Fibroblast of lung (primary cell): ENCODE data around the gene UACA. TPM values are rescaled to one million over a fixed set of nuclear protein-coding genes. Genes with fewer than 3 reads are reported as not detected.
A peak's percentile ranks its signal among the peaks of the same experiment; 100 is the strongest.

Source experiments
- DNase-seq, 2 donors: peaks; one replicate each; pipeline versions ENCODE4 v3.0.0 to v3.0.0-alpha.2; 2010; ENCODE audit warnings: low read depth in 2 of 2
- H2AFZ ChIP-seq: 2 replicates; pipeline ENCODE4 v1.5.1; 2012; ENCODE audit warnings: low read length, control low read depth, inconsistent platforms
- H3K27ac ChIP-seq: 2 replicates; pipeline ENCODE4 v1.5.1; 2011; ENCODE audit warnings: low read length, control low read depth; ENCODE audit not compliant: insufficient read depth
- H3K27me3 ChIP-seq: 2 replicates; pipeline ENCODE4 v1.5.1; 2011; ENCODE audit warnings: mild to moderate bottlenecking, low read length; ENCODE audit not compliant: control insufficient read depth, insufficient read depth
- H3K36me3 ChIP-seq: 2 replicates; pipeline ENCODE4 v1.5.1; 2011; ENCODE audit warnings: low read length; ENCODE audit not compliant: control insufficient read depth, insufficient read depth
- H3K4me1 ChIP-seq: 2 replicates; pipeline ENCODE4 v1.5.1; 2011; ENCODE audit warnings: low read length; ENCODE audit not compliant: control insufficient read depth, insufficient read depth; ENCODE audit errors: extremely low read depth
- H3K4me2 ChIP-seq: 2 replicates; pipeline ENCODE4 v1.5.1; 2011; ENCODE audit warnings: low read length, control low read depth; ENCODE audit not compliant: insufficient read depth; ENCODE audit errors: extremely low read depth
- H3K4me3 ChIP-seq, 4 experiments: fragments of 200-600 bp in 1 of 4; sonication (generic) in 1 of 4; replicated peaks in 1 of 4; 2 replicates each; pipeline ENCODE4 v1.5.1; 2011 to 2016; ENCODE audit warnings: low read length in 4 of 4, low read depth in 3 of 4, mild to moderate bottlenecking in 3 of 4, control low read depth in 2 of 4, inconsistent platforms in 1 of 4, mixed read lengths in 1 of 4; ENCODE audit not compliant: insufficient read depth in 1 of 4; ENCODE audit errors: control extremely low read depth in 1 of 4
- H3K79me2 ChIP-seq: 2 replicates; pipeline ENCODE4 v1.5.1; 2012; ENCODE audit warnings: mild to moderate bottlenecking, low read length, inconsistent platforms; ENCODE audit not compliant: control insufficient read depth, insufficient read depth
- H3K9ac ChIP-seq: 2 replicates; pipeline ENCODE4 v1.5.1; 2011; ENCODE audit warnings: mild to moderate bottlenecking, low read length, control low read depth; ENCODE audit not compliant: insufficient read depth
- H3K9me3 ChIP-seq: 2 replicates; pipeline ENCODE4 v1.5.1; 2012; ENCODE audit warnings: low read depth, low read length; ENCODE audit not compliant: control insufficient read depth, insufficient read depth
- H4K20me1 ChIP-seq: 2 replicates; pipeline ENCODE4 v1.5.1; 2011; ENCODE audit warnings: low read length; ENCODE audit not compliant: control insufficient read depth, insufficient read depth; ENCODE audit errors: extremely low read depth
- CTCF ChIP-seq, 2 donors: IDR thresholded peaks in 1 of 2; conservative IDR thresholded peaks in 1 of 2; 1 replicate in 1 of 2; 2 replicates in 1 of 2; pipeline ENCODE4 v1.5.1; 2011 to 2012; ENCODE audit warnings: low read length in 2 of 2, control low read depth in 1 of 2, inconsistent platforms in 1 of 2, low read depth in 1 of 2, mild to moderate bottlenecking in 1 of 2
- EZH2 ChIP-seq: IDR thresholded peaks from 2 replicates; pipeline ENCODE4 v1.5.1; 2012; ENCODE audit warnings: low read length, control low read depth, mild to moderate bottlenecking; ENCODE audit errors: missing control alignments
- polyA plus RNA-seq, 2 donors: library from polyadenylated mRNA; depleted of rRNA in 1 of 2; stranded (reverse) in 1 of 2; unstranded in 1 of 2; fragments of >200 nt; gene quantifications; 2 replicates each; pipeline ENCODE4 v1.2.1, GENCODE V29; 2011 to 2012; ENCODE audit warnings: missing spikeins in 1 of 2
- total RNA-seq: library from RNA; depleted of rRNA; stranded (reverse); fragments of >200 nt; gene quantifications from 2 replicates; pipeline ENCODE4 v1.2.1, GENCODE V29; 2014

UACA gene
- total and polyA plus RNA-seq, 2 donors (not counting 1 experiment from before 2014, with no cell fraction given): 170 to 187 TPM

GRCh38 chr15:70714015-70714414 lies 49.3 kb downstream of the UACA start:
- H2AFZ ChIP-seq: no peak overlapping the region
- no peak overlapping the region for H3K9ac ChIP-seq
- no peak for TF ChIP-seq EZH2
- TF ChIP-seq CTCF (conservative IDR thresholded peaks at IDR 0.05 in 1 of 2, IDR thresholded peaks at IDR 0.05 in 1 of 2; ENCODE audit: low read depth in 1 of 2, low read length in 2 of 2): no peak
- H3K4me3 ChIP-seq: no peak overlapping the region
- H3K27me3 ChIP-seq: no peaks in the 10 kb centered on the region
- peaks cover 4% of the 10 kb centered on the region for H4K20me1 ChIP-seq
- H3K4me2 ChIP-seq: peak overlapping the region; percentile 29
- H3K4me1 ChIP-seq: peaks cover 20% of the 10 kb centered on the region
- H3K27ac ChIP-seq: peak overlapping the region; percentile 18
- H3K36me3 ChIP-seq: peaks cover 2% of the 10 kb centered on the region
- peaks cover 91% of the 10 kb centered on the region for H3K79me2 ChIP-seq
- no peaks in the 10 kb centered on the region for H3K9me3 ChIP-seq
- peak; percentile 37 to 88 for DNase-seq

- Histone ChIP-seq H2AFZ (no peak overlapping the region), H3K4me2 (no peak overlapping the region), H3K4me3 (no peak overlapping the region), H3K9me3 (no peaks in the 10 kb centered on the region), H3K4me1 (peaks cover 16% of the 10 kb centered on the region), H3K27me3 (no peaks in the 10 kb centered on the region), H3K9ac (no peak overlapping the region), H3K27ac (no peak overlapping the region), H4K20me1 (peaks cover 4% of the 10 kb centered on the region), H3K79me2 (peaks cover 92% of the 10 kb centered on the region), H3K36me3 (no peaks in the 10 kb centered on the region)
- DNase-seq: no peak
- TF ChIP-seq CTCF (conservative IDR thresholded peaks at IDR 0.05 in 1 of 2, IDR thresholded peaks at IDR 0.05 in 1 of 2; ENCODE audit: low read depth in 1 of 2, low read length in 2 of 2) (no peak), EZH2 (no peak)
These were observed 51.1 kb downstream of the UACA start for GRCh38 chr15:70712271-70712670.

- no peak overlapping the region for H3K4me2 ChIP-seq
- no peak for TF ChIP-seq EZH2
- no peak for TF ChIP-seq CTCF (conservative IDR thresholded peaks at IDR 0.05 in 1 of 2, IDR thresholded peaks at IDR 0.05 in 1 of 2; ENCODE audit: low read depth in 1 of 2, low read length in 2 of 2)
- DNase-seq: no peak
- H3K27ac ChIP-seq: no peak overlapping the region
- peaks cover 4% of the 10 kb centered on the region for H4K20me1 ChIP-seq
- H3K27me3 ChIP-seq: no peaks in the 10 kb centered on the region
- H2AFZ ChIP-seq: no peak overlapping the region
- H3K4me1 ChIP-seq: peaks cover 11% of the 10 kb centered on the region
- no peaks in the 10 kb centered on the region for H3K36me3 ChIP-seq
- no peak overlapping the region for H3K4me3 ChIP-seq
- peaks cover 92% of the 10 kb centered on the region for H3K79me2 ChIP-seq
- H3K9me3 ChIP-seq: no peaks in the 10 kb centered on the region
- no peak overlapping the region for H3K9ac ChIP-seq
These were observed 52.6 kb downstream of the UACA start for GRCh38 chr15:70710714-70711113.
